ENCODE measurements around the gene SETBP1.
"Not testable (repeated sequence)": the region's sequence is repeated elsewhere in the genome, so short reads cannot be mapped to it uniquely, and the experiment has no call there.

SETBP1 gene

DNA sequence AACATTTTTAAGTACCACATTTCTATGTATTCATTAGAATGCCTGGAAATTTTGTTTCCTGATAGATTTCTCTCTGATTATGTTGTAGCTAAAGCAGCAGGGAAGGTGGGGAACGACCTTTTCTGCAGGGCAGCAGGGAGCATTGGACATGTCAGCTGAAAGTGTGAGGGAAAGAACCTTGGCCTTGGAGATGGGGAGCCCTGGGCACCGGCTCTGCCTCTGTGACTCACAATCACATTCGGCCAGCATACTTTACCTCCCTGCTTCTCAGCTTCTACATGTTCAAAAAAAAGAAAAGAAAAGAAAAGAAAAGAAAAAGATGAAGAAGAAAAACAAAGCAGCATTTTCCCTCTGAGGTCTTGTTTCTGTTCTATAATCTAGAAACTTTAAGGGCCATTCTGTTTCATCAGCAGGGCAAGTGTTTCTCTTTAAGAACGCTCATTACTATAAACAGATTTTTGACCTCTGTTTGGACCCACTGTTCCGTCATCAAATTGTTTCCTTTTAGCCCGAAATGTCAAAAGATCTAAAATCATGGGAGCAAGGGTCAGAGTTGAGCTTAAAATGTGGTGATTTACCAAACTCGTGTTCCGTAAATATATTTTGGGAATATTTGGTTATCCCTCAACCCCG is 27.9 kb downstream of the SETBP1 start:
- DNase-seq: no peak

DNA sequence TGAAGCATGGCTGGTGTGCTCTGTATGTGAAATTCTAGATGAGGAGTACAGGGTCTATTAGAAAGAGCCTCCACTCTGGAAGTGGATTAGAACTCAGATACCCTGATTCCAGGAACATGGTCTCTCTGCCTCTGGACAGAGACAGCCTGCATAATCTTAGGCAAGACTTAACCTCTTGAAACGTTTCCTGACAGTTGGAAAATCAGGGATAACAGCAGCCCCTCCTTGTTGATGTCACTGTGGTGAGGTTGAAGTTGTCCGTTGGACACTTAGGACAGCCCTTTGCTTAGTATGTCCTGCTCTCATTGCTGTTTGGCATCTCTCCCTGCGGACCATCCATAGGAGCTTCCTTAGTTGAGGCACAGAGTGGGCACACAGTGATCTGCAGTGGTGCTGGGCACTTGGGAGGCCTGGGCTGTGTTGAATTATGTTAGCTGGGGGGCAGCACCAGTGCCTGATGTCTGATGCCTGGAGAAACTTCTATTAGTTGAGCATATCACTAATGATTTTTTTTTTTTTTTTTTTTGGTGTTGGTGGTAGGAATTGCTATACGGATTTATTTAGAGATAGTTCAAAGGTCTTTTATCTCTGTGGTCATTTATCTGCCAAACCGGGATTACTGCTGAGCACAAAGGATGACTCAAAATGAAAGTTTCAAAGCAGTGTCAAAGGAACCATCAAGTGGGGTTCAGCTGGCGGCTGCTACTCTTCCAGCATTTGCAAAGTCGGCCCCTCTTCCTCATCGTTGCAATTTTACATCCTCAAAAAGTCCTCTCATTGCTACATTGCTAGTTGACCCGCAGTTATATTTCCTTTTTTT is 28.8 kb downstream of the SETBP1 start:
- DNase-seq: no peak

DNA sequence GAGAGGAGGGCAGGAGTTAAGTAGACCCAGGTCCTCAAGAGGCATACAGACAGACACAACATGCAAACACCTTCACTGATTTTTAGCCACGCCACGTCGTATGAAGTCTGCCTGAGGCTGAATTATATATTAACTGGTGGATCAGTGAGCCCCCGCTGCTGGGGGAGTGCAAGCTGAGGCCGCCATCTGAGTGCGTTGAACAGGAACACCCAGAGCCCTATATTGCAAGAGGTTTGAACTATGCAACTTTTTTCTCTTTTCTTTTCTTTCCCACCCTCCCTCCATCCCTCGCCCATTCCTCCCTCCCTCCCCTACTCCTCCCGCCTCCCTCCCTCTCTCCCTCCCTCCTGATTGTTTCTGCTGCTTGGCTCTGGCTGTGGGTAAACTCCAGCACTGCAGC is 30.2 kb downstream of the SETBP1 start:
- DNase-seq: no peak

DNA sequence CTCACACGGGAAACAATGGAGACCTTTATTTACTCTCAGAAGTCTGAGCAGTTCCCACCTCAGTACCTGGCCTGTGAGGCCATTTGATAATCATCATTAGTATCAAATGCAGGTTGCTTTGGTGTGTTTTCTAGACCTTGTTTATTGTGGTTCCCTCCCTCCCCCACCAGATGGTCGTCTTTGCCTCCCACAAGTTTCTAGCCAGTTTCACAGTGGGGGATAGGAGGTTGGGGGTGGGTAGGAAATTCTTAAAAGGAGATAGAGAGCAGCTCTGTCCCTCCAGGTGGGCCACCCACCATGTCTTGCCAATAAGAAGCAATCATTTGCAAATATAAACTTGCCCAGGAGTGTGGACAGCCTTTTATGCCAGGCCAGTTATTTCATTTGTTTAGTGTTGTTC is 31.3 kb downstream of the SETBP1 start:
- DNase-seq: no peak

DNA sequence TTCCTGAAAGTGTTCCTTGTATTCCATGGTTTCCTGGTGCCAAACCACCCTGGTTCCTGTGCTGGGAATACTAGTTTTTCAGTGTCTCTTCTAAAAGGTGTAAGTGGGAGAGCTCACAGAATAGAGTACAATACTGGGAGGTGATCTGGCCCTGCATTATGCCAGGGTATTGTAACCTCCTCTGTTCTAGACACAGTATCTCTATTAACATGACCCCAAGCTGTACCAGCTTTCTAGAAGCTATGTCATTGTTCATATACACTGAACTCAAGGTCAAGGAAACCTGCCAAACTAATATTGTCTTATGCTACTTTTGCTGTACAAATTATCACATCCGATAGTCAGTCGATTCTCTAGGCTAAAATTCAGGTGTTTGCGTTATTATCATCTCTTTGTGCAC is 32.7 kb downstream of the SETBP1 start:
- no peak for DNase-seq

DNA sequence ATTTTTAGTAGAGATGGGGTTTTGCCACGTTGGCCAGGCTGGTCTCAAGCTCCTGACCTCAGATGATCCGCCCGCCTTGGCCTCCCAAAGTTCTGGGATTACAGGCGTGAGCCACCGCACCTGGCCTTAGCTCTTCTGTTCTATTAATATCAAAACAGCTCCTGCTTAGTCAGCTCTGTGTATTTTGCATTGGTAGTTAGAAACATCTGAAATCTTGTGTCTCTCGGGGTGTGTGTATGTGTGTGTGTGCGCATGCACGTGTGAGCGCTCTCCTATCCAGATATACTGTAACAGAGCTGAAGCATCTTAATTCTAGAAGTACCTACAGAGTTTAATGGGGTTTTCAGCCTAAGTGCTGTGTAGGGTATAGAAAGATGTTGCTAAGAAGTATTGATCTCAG is 33.7 kb downstream of the SETBP1 start:
- DNase-seq: no peak

DNA sequence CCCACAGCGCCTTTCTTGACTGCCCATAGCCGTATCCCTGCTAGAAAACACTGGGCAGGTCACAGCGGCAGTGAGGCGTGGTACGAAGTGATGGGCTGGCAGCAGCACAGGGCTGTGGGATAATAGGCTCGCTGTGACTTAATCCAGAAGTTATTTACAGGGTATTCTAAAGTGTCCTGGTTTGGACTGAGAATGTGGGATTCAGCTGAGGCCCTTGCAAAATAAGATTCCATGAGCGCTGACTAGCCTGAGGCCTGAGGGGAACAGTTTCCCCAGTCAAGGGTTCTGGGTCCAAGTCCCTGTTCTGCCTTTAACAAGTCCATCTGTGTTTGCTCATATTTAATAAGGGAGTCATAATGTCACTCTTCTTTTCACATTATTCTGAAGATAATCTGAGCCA is 34.6 kb downstream of the SETBP1 start:
- no peak for DNase-seq

DNA sequence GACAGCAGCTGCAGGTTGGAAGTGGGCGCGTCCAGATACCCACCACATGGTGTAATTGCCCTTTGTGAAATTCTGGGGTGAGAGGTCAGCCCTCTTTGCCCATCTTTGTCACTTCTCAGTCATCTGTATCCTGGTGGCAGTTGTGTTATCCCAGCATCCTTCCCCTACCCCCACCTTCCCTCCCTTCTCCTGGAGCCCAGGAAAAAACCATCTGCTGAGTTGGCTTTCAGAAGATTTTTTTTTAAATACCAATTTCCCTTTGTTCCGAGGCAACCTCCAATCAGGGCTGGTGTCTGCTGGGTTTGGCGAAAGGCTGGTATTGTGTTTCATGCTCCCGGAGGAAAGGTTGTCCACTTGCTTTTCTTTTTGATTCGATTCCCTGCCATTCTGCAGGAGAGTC is 35.2 kb downstream of the SETBP1 start:
- DNase-seq: no peak

DNA sequence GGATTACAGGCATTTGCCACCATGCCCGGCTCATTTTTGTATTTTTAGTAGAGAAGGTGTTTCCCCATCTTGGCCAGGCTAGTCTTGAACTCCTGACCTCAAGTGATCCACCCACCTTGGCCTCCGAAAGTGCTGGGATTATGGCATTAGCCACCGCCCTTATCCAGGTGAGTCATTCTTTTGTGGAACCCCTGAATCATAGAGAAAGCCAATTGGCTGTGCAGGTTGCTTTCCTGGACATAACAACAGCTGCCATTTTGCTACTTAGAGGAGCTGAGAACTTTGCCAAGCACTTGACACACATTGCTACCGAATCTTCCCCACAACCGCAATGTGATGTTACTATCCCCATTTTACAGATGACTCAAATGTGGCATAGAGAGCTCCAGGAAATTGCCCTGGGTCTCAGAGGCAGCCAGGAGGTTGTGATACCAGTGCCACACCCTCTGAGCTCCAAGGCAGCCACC is 36.0 kb downstream of the SETBP1 start:
- peak; percentile 48 for DNase-seq

DNA sequence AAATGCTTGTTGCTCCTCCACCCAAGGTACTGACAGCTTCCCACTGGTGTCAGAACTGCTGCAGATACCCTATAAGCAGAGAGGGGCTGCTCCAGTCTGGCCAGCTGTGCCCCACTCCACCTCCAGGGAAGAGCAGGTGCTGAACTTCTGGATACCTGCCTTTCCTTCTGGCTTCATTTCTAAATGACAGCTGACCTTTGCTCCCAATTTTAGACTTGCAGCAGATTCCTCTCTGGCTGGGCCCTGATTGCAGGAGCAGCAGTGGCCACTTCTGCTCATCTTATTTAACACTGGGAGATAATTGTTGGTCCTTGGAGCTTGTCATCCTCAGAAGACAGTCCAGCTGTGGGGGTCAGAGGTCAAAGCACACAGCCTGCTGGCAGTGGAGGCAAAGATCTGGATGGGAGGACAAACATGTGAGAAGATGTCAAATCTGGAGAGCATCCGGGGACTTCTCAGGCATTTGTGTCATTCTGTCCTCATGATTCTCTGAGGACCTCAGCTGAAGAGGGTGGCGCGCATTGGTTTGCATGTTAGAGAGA is 38.9 kb downstream of the SETBP1 start:
- no peak for DNase-seq

DNA sequence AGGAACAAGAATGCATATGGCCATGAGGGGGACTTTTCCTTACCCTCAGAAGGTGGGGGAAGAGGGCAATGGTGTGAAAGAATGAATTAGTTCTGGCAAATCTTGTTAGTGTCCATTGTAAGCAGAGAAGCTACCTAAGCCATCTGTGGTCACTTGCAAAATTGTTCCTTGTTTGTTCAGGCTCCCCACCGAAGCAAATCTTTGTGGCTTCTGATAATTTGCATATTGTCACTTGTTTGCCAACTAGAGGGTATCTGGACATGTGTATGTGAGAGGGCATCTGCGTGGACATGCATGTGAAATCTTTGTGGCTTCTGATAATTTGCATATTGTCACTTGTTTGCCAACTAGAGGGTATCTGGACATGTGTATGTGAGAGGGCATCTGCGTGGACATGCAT is 41.1 kb downstream of the SETBP1 start:
- not testable (repeated sequence) for DNase-seq

DNA sequence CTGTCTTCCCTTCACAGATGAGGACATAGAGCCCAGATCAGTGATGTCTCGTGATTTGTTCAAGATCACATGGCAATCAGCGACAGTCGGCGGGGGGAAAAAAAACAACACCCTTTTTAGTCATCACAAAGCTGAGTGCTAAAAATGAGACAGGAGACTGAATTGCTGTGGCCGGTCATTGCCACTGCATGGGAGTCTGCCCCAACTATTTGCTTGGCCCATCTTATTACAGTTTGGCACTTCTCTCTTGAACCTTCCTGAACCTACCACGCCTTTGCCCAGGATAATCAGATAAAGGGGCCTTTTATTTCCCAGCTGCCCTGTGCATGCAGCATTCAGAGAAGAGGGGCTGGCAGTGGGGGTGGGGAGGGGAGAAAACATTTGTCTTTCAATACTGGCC is 42.7 kb downstream of the SETBP1 start:
- peak; percentile 11 for DNase-seq

DNA sequence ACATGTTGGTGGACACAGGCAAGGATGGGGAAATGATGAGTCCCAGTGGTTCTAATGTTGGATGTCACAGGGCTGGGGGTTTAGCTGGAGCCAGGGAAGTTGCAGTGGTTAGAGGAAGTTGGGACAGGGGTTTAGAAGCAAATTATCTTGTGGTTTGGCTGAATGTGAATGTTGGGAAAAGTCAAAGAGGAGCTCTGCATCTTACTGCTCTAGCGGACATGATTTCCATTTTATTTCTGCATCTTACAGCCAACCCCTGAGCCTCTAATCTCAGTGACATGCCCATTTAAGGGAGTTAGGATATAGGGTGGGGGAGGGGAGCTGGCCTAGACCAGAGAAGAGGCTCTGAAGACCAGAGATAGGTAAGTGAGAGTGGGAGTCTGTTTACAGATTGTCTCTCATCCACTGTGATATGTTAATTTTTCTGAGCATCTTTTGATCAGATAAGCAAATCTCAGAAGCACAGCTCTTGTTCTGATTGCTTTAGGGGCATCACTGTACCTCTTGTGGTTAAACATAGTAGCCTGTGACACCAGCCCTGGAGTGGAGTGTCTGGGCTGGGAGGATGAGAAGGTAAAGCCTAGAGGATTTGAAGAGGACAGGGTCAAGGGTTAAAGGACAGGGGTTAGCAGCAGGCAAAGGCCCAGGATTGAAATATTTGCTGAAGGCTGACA is 43.6 kb downstream of the SETBP1 start:
- DNase-seq: peak; percentile 10

DNA sequence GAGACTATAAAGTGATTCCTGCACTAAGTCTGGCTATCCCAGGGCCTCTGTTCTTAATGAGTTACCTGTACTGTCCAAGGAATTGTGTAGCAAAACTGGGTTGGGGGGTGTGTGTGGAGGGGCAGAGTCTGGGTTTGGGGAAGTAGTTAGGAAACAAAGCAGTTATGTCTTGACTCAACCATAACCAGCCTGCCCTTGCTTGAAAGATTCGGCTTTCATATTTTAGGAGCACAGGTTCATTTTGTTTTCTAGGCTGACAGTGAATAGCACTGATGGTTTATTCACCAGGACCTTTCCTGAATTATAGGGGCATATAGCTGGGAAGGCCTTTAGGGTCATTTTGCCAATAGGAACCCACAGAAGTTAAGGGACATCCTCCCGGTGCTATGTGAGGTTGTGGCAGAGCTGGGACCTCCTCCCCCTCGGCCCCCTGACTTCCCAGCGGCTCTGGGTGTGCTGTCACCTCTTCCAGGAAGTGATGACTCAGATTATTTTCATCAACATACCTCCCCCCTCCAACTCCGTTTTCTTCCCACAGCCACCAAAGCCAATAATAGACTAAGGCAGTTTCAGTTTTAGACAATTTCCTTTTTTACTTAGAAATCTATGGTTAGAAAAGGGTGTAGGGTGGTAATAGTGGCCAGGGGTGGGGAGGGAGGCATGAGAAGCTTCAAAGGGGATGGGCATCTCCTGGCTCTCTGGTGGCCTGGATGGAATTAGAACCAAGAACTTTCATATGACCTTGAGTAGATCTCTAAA is 44.8 kb downstream of the SETBP1 start:
- DNase-seq: peak; percentile 74

DNA sequence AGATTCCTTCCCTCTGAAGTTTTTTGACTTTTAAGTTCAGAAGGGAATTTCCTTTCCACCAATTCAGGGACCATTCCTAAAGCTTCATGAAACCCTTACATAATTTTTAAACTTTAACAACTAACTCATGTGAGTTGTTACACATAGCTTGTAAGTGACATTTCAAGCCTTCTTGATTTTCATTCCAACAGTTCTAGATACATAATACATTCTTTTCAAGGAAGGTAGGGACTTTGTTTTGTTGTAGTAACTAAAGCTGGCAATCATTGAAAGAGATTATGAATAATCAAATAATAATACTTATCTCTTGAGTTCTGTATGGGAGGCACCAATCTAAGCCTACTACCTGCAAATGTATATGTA is 45.4 kb downstream of the SETBP1 start:
- no peak for DNase-seq

DNA sequence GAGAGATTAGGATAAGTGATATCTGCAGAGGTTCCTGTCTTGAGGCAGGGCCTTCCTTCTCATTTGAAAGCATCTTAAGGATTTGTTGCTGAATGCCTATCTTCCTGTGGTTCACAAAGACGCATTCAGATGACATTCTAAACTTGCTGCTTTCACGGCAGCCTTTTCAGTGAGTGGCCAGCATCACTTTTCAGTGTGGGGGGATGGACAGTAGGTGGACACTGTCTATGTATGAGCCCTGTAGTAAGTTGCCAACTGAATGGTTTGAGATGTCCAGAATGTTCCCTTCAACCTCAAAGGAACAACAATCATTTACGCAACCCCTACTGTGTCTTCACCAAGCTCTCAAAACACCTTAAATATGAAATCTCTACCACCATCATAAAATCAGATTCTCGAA is 46.6 kb downstream of the SETBP1 start:
- DNase-seq: no peak

DNA sequence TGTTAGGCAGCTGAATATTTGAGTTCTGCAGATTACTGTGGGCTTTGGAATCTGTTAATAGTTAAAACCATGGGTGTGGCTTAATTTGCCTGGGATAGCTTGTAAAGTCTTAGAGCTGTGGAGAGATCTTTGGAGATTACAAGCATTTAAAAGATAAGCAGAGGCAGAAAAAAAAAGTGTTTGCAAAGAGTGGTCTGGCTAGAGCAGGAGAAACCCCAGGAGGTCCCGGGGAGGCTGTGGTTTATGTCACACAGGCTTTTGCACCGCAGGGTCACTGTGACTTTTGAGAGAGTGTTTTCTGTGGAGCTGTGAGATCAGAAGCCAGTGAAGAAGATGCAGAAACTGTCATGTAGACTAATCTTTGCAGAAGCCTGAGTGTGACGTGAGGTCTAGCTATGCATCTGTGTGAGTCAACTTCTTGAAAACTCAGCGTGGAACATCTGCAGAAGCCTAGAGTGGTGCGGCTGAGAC is 49.0 kb downstream of the SETBP1 start:
- peak; percentile 13 for DNase-seq

DNA sequence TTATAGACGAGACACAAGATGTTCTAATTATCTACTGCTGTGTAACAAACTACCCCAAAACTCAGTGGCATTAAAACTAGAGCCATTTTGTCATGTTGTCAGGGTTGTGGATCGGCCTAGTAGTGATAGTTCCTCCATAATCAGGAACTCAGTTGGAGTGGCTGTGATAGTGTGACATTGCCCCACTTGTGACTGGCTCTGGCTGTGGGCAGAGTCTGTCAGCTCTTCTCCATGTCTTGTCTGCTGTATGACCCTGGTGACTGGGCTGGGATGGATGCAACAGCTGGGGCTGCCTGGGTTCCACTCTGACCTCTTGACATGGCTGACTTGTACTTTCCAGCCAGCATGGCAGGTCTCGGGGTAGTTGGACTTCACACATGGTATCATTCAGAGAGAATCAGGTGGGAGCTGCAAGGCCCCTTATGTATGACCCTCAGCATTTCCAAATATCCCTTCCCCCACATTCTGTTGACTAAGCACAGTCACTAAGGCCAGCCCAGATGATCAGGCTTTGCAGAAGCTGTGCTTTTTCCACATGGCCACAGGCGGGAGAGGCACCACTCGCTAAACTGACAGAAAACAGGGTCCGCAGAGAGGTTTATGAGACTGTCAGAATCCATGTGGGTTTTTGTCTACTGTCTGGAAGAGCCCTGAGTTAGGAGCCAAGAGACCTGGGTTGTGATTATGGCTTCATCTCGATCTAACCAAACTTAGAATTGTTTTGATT is 50.3 kb downstream of the SETBP1 start:
- DNase-seq: no peak

DNA sequence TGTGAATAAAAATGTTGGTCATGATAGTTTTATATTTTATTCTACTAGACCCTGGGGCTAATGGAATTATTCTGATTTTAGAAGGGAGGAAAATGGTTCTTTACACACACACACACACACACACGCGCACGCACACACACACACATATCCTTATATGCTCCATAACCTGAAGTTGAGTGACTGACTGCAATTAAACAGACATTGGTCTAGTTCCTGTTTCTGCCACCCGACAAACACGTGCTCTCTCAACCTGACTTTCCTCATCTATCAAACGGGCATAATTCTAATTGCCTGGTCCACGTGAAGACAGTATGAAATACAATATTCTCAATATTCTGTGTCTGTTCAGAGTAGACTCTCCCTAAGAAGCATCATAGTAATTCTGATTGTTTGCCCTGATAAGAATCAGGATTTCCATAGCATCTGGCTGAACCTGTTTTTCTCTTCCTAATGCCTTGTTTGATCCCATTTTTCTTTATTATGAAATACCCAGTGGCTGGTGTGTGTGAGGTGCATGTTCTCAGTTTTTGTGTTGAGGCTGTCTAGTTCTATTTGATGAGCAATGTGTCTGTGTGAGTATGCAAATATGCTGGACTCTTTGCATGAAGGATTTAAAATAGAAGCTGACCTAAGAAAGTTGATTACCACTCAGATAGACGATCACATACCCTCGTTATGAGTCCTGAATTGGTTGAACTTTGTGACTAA is 51.0 kb downstream of the SETBP1 start:
- no peak for DNase-seq

DNA sequence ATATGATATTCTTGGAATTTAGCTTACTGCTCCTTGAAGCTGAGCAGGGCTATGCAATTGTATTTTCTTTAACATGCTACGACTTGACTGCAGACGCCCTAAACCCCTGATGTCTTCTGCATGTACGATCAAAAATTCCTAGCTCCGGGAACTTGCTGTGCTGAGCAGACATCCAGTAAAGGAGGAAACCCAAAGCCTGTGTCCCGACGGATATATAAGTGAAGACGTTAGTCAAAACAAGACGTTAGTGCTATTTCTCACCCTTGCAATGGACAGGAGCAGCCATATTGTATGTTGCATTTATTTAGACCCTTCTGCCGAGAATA is 51.5 kb downstream of the SETBP1 start:
- DNase-seq: no peak

DNA sequence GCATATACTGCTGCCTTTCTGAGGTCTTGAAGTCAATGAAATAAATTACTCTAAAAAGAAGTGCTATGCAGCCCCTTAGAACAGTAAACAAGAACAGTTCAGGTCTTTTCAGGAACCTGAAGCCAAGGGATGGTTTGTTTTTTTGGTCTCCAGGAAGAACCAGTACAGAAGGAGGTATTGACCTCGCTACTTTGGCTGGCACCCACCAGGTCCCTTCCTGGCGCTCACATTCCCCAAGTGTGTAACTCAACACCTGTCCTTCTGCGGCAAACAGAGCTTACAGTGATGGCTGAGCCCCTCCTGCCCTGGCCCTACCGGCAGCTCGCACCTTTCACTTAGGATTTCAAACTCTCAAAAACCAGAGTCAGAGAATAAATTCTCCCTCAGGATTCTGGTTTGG is 51.9 kb downstream of the SETBP1 start:
- DNase-seq: no peak

All from stimulated activated CD4-positive, alpha-beta T cell treated with anti-CD3 and anti-CD28 coated beads, Interleukin-4, amount 100 ng/mL, for 24 hours (primary cell).